22Rv1 (cell line): Measurements from ENCODE around the gene ATP12A.

Experiments
- CTCF ChIP-seq: fragments of 450-650 bp; IDR thresholded peaks from 2 replicates; pipeline ENCODE4 v1.5.1; 2017; ENCODE audit warnings: mild to moderate bottlenecking
- ZFX ChIP-seq: fragments of 450-650 bp; IDR thresholded peaks from 2 replicates; pipeline ENCODE4 v1.6.1; 2017; ENCODE audit warnings: antibody characterized with exemption, borderline replicate concordance

GRCh38 chr13:24679686-24680085, 522 bp upstream of the ATP12A start:
- no peak for TF ChIP-seq CTCF
- no peak for TF ChIP-seq ZFX
